HG03520 (cell line): ENCODE data around the gene STX18.

Experiments used
- ATAC-seq: cut with Tn5 transposase; IDR thresholded peaks from one replicate; pipeline ENCODE4 v1.9.1; 2021; ENCODE audit warnings: mild to moderate bottlenecking, moderate library complexity; ENCODE audit not compliant: unreplicated experiment

The STX18 gene

DNA sequence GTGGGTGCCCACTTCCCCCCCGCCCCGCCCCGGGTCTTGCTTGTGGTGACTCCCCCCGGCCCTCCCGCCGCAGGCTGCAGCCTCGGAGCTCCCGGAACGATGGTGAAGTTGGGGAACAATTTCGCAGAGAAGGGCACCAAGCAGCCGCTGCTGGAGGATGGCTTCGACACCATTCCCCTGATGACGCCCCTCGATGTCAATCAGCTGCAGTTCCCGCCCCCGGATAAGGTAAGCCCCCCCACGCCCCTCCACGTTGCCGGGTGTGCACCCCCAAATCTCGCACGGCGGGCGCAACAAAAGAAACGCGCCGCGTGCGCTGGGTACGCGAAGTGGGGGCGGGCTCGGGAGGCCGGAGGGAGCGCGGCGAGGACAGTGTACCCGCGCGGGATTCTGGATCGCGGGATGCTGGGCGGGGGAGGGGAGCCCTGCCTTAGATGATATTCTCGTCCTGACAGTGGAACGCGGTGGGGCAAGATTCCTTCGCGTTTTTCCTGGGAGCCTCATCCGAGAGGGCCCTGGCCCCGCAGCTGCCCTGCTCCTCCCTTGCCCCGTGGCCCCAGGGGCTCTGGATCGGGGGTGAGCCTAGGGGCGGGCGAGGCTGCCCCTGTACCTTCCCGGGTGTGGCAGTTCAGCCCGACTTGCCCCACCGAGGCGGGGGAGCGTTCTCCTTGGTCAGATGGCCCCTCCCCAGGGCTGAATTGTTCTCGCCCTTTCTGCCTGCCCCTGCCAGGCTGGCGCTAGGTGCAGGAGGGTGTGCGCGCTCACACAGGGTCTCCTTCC is 154.1 kb downstream of the STX18 start:
- ATAC-seq: no peak

DNA sequence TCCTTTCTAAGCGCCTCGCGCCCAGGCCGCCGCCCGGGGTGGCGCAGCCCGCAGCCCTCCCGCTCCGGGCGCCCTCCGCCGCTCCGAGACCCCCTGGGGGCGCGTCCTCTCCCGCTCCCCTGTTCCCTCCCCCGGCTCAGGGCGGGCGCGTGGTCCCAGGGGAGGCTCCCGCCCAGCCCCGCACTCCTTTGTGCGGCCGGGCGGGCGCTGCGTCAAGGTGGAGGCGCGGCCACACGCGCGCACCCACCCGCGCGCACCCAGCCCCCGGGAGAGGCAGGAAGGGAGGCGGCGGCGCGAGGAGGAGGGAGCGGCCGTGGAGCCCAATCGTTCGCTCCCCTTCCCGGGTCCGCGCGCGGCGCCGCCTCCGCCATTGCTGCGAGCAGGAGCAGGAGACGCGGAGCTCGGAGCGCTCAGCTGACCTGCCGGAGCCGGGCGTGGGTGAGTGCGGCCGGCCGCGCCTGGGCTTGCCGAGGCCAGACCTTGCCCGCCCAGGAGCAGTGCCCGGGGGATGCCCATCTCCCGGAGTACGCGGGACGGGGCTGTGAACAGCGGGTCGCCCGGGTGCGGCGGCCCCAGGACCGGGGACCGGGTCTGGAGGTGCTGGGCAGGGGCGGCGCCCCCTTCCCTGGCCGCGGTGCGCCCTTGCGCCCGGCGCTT is 155.0 kb downstream of the STX18 start, which contains the start of gene NSG1:
NSG1 (plus strand) TSS at position 367 of the 657 bp plus-strand sequence. CDS start 528 bp downstream, outside the sequence.
- ATAC-seq: no peak

GRCh38 chr4:4386296-4386735 is 155.5 kb downstream of the STX18 start:
- no peak for ATAC-seq

GRCh38 chr4:4385729-4386295 is 156.0 kb downstream of the STX18 start:
- ATAC-seq: no peak

DNA sequence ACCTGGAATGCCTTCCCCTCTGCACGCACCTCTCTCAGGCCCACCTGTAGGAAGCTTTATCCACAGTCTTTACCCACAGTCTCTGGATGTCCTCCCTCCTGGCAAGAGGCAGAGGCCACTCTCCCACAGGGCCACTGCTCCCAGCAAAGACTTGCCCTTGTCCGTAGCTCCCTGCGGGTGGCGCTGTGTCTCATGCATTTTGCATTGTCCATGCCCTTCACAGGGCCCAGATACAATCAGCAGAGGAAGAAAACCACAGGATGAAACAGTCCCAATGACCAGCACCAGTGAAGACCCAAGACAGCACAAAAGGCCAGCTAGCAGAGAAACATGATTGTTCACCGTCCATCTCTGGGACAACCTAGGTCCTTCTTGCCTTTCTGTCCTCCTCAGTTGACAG is 157.0 kb downstream of the STX18 start:
- no peak for ATAC-seq

- no peak for ATAC-seq
These were observed 158.8 kb downstream of the STX18 start for GRCh38 chr4:4383085-4383484.

- no peak for ATAC-seq
These were observed 162.2 kb downstream of the STX18 start for GRCh38 chr4:4379540-4380087.

GRCh38 chr4:4377732-4378460 is 164.0 kb downstream of the STX18 start:
- no peak for ATAC-seq

GRCh38 chr4:4377191-4377590 is 164.7 kb downstream of the STX18 start:
- no peak for ATAC-seq

DNA sequence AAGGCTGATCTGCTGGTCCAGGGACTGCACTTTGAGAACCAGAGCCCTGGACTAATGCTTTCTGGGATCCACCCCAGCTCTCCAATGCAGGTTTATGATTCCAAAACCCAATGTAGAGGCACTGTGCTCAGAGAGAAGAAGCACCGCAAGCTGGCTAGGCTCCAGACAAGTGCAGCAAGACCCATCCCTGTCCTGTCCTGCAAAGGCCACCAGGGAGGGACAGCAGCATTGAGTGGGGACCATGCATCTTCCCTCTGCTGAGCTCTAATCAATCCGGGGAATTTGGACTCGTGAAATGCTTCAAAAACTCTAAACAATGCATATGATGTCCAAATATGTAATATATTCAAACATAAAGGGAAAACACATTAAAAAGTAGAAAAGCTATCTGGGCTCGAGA is 165.8 kb downstream of the STX18 start:
- no peak for ATAC-seq

- ATAC-seq: no peak
These were observed 167.3 kb downstream of the STX18 start for GRCh38 chr4:4374388-4375098.
